HL-60/S4 treated with retinoic acid at 250 ng/mL for 4 days and 3 days (cell line): ENCODE results near the gene NFATC3.
"Not testable (repeated sequence)": the region's sequence is repeated elsewhere in the genome, so short reads cannot be mapped to it uniquely, and the experiment has no call there.

Experiments
- in situ Hi-C: fragments of 300-500 bp; cut with MboI; formaldehyde crosslinking; loops from 2 replicates; pipeline ENCODE4 v1.7.0; 2022; ENCODE audit warnings: low sequenced_read_pairs

NFATC3 gene

GRCh38 chr16:68115851-68116250 is 30.7 kb downstream of the NFATC3 start:
- in situ Hi-C loops = no loop called here

- in situ Hi-C loops = no loop called here
These were observed 31.2 kb downstream of the NFATC3 start for GRCh38 chr16:68116256-68116867.

GRCh38 chr16:68117884-68118283 is 32.7 kb downstream of the NFATC3 start:
- in situ Hi-C loops = no loop called here

GRCh38 chr16:68118954-68119353 is 33.8 kb downstream of the NFATC3 start:
- in situ Hi-C loops = not testable (repeated sequence)

GRCh38 chr16:68120496-68120895 is 35.3 kb downstream of the NFATC3 start:
- in situ Hi-C loops = not testable (repeated sequence)

GRCh38 chr16:68126395-68126794 is 41.2 kb downstream of the NFATC3 start:
- in situ Hi-C loops = no loop called here

- in situ Hi-C loops = no loop called here
These were observed 43.6 kb downstream of the NFATC3 start for GRCh38 chr16:68128577-68129305.

- in situ Hi-C loops = no loop called here
These were observed 45.4 kb downstream of the NFATC3 start for GRCh38 chr16:68130520-68130919.

- in situ Hi-C loops = no loop called here
These were observed 46.9 kb downstream of the NFATC3 start for GRCh38 chr16:68131813-68132706.

- in situ Hi-C loops = not testable (repeated sequence)
These were observed 47.8 kb downstream of the NFATC3 start for GRCh38 chr16:68133000-68133399.

GRCh38 chr16:68134644-68135043 is 49.5 kb downstream of the NFATC3 start:
- in situ Hi-C loops = no loop called here

GRCh38 chr16:68136515-68136914 is 51.3 kb downstream of the NFATC3 start:
- in situ Hi-C loops = no loop called here

- in situ Hi-C loops = no loop called here
These were observed 58.8 kb downstream of the NFATC3 start for GRCh38 chr16:68144008-68144407.

- in situ Hi-C loops = no loop called here
These were observed 61.4 kb downstream of the NFATC3 start for GRCh38 chr16:68146585-68146984.

GRCh38 chr16:68147444-68147843 is 62.3 kb downstream of the NFATC3 start:
- in situ Hi-C loops = no loop called here

- in situ Hi-C loops = no loop called here
These were observed 64.4 kb downstream of the NFATC3 start for GRCh38 chr16:68149596-68149995.

- in situ Hi-C loops = no loop called here
These were observed 70.3 kb downstream of the NFATC3 start for GRCh38 chr16:68155425-68155824.

- in situ Hi-C loops = no loop called here
These were observed 77.2 kb downstream of the NFATC3 start for GRCh38 chr16:68162413-68162812.

GRCh38 chr16:68163275-68163674 is 78.1 kb downstream of the NFATC3 start:
- in situ Hi-C loops = not testable (repeated sequence)

GRCh38 chr16:68166264-68166663 is 81.1 kb downstream of the NFATC3 start:
- in situ Hi-C loops = no loop called here

GRCh38 chr16:68179196-68179795 is 94.1 kb downstream of the NFATC3 start:
- in situ Hi-C loops = no loop called here
